ENCODE results near the gene NEK7. TPM values are rescaled to one million over a fixed set of nuclear protein-coding genes. Genes with fewer than 3 reads are reported as not detected.

Gene NEK7
- total and polyA plus RNA-seq, 2 of the 4 experiments (the other 2 are of a cell fraction) = 89.0 to 467 TPM

DNA sequence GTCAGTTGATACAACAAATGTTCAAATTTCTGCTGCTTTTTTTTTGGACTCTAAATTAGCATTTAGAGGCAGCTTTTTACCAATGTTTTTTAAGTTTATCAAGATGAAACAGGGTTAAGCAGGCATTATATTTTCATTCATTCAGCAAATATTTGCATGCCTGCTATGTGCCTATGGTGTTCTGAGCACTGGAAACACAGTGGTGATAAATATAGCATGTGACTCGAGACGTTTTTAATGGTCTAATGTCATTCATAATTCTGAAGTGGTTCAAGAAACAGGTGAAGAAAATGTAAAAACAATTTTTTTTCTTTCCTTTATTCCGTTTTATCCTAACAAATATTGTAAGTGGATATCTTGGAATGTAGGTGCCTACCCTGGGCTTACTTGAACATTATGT is 26.8 kb downstream of the NEK7 start:
- no peak overlapping the region for H2AFZ ChIP-seq (replicated peaks; ENCODE audit: low read length, poor library complexity)
- no peak overlapping the region for H3K4ac ChIP-seq (ENCODE audit: low read depth, low read length)
- H2BK5ac ChIP-seq (ENCODE audit: low read depth, low read length, poor library complexity, severe bottlenecking) = no peak overlapping the region
- H3K79me1 ChIP-seq (ENCODE audit: low read depth in 1 of 2, low read length in 2 of 2) = peaks cover 15 to 54% of the 10 kb centered on the region in 2 experiments; a peak in 3 of 4 replicates
- no peak overlapping the region for H2BK120ac ChIP-seq (ENCODE audit: low read depth, low read length)
- no TSS peak for BruUV-seq (replicated peaks)
- ChIA-PET POLR2A (ENCODE audit: unreplicated experiment) (interaction anchor here (0.6 kb wide), 1 partner anchor 10 kb away, joined by 6 read pairs; no protein-coding TSS in a partner anchor), CTCF (no interaction called here)
- H4K20me1 ChIP-seq (ENCODE audit: insufficient read depth, low read length) = peaks cover 48% of the 10 kb centered on the region
- ATAC-seq (ENCODE audit: low read depth) = no peak
- H2AK5ac ChIP-seq (ENCODE audit: low read depth, low read length) = no peak overlapping the region
- TF ChIP-seq MAZ (IDR thresholded peaks at IDR 0.05; ENCODE audit: borderline replicate concordance, low read depth, low read length) (no peak), CHD1 (IDR thresholded peaks at IDR 0.05; ENCODE audit: low read depth, low read length) (no peak), MAFK (IDR thresholded peaks at IDR 0.05; ENCODE audit: low read depth, low read length) (no peak), RFX5 (IDR thresholded peaks at IDR 0.05; ENCODE audit: low read depth, low read length) (no peak), NFE2L2 (IDR thresholded peaks at IDR 0.05; ENCODE audit: low read depth, low read length) (no peak), FOS (IDR thresholded peaks at IDR 0.05; ENCODE audit: low read depth, low read length) (no peak), POLR2A (IDR thresholded peaks at IDR 0.05; ENCODE audit: low read depth, low read length) (no peak), CEBPB (IDR thresholded peaks at IDR 0.05; ENCODE audit: low read depth, low read length) (no peak), BHLHE40 (IDR thresholded peaks at IDR 0.05; ENCODE audit: low read depth, low read length) (no peak)
- TF ChIP-seq, protein P1, sequence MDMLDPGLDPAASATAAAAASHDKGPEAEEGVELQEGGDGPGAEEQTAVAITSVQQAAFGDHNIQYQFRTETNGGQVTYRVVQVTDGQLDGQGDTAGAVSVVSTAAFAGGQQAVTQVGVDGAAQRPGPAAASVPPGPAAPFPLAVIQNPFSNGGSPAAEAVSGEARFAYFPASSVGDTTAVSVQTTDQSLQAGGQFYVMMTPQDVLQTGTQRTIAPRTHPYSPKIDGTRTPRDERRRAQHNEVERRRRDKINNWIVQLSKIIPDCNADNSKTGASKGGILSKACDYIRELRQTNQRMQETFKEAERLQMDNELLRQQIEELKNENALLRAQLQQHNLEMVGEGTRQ (IDR thresholded peaks at IDR 0.05; ENCODE audit: low read depth, low read length) = no peak
- TF ChIP-seq, protein P2, sequence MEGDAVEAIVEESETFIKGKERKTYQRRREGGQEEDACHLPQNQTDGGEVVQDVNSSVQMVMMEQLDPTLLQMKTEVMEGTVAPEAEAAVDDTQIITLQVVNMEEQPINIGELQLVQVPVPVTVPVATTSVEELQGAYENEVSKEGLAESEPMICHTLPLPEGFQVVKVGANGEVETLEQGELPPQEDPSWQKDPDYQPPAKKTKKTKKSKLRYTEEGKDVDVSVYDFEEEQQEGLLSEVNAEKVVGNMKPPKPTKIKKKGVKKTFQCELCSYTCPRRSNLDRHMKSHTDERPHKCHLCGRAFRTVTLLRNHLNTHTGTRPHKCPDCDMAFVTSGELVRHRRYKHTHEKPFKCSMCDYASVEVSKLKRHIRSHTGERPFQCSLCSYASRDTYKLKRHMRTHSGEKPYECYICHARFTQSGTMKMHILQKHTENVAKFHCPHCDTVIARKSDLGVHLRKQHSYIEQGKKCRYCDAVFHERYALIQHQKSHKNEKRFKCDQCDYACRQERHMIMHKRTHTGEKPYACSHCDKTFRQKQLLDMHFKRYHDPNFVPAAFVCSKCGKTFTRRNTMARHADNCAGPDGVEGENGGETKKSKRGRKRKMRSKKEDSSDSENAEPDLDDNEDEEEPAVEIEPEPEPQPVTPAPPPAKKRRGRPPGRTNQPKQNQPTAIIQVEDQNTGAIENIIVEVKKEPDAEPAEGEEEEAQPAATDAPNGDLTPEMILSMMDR (conservative IDR thresholded peaks at IDR 0.05; ENCODE audit: low read depth, low read length) = no peak
- H2BK20ac ChIP-seq (ENCODE audit: low read depth, low read length) = no peak overlapping the region
- in situ Hi-C loops (cut with MboI; ENCODE audit: low sequenced_read_pairs) (no loop called here), intact Hi-C loops (cut with micrococcal nuclease) (no loop called here), dilution Hi-C loops (cut with HindIII; ENCODE audit: low sequenced_read_pairs, unreplicated experiment) (no loop called here)
- no peak for DNase-seq
- H4K5ac ChIP-seq (ENCODE audit: low read depth, low read length) = no peak overlapping the region
- no peak overlapping the region for H3K9ac ChIP-seq (ENCODE audit: low read depth, low read length)
- H3K36me3 ChIP-seq (ENCODE audit: control insufficient read depth, insufficient read depth, low read length) = no peaks in the 10 kb centered on the region
- H3K18ac ChIP-seq (ENCODE audit: low read depth, low read length) = no peak overlapping the region
- H2AK9ac ChIP-seq (replicated peaks; ENCODE audit: low read depth, low read length, poor library complexity) = no peak overlapping the region
- H3K56ac ChIP-seq (ENCODE audit: extremely low read depth, insufficient read depth, low read length) = no peak overlapping the region
- no peaks in the 10 kb centered on the region for H3K27me3 ChIP-seq (ENCODE audit: control insufficient read depth, insufficient read depth, low read length)
- H3K4me1 ChIP-seq (ENCODE audit: control insufficient read depth, insufficient read depth, low read length) = peaks cover 14% of the 10 kb centered on the region
- H3K4me2 ChIP-seq (ENCODE audit: low read depth, low read length) = no peak overlapping the region
- no peak overlapping the region for H3K23ac ChIP-seq (ENCODE audit: low read depth, low read length)
- no peak overlapping the region for H3K4me3 ChIP-seq (ENCODE audit: insufficient read depth, low read depth, low read length)
- no peak overlapping the region for H3K14ac ChIP-seq (replicated peaks; ENCODE audit: low read depth, low read length)
- no peaks in the 10 kb centered on the region; the same call in none of the 2 replicates for H3K9me1 ChIP-seq (ENCODE audit: insufficient read depth, low read length)
- H3K9me3 ChIP-seq (ENCODE audit: control insufficient read depth, insufficient read depth, low read length) = no peaks in the 10 kb centered on the region
- no peak overlapping the region for H4K91ac ChIP-seq (ENCODE audit: insufficient read depth, low read depth, low read length)
- H4K8ac ChIP-seq (ENCODE audit: low read depth in 2 of 2, low read length in 2 of 2) = no peak overlapping the region
- H3K27ac ChIP-seq (ENCODE audit: insufficient read depth, low read length) = no peak overlapping the region
- WGBS, 2 experiments (ENCODE audit: extremely low coverage in 2 of 2, insufficient read length in 1 of 2) = no CpG with 5 or more reads among the region's 3 CpGs
- H2BK15ac ChIP-seq (ENCODE audit: low read depth, low read length) = no peak overlapping the region
